Measurements from ENCODE around the gene MOK.

The MOK gene

DNA sequence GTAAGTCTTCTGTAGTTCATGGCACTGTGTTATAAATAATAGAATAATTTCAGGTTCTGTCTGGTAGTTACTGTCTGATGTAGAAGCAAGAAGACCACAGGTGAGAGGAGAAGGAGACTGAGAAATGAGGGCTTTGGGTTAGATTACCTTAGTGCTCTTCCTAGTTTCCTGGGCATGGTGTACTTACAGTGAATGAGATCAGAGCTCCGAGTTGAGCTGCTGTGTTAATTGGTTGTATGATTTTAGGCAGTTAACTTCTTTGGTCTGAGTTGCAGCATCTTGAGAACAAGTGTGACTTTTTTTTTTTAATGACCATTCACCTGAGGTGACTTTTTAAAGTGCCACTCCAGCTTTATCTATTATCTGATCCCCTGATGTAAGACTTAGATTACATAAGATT lies 123.8 kb downstream of the MOK start:
- DNase-seq (ENCODE audit: low spot score) = no peak

DNA sequence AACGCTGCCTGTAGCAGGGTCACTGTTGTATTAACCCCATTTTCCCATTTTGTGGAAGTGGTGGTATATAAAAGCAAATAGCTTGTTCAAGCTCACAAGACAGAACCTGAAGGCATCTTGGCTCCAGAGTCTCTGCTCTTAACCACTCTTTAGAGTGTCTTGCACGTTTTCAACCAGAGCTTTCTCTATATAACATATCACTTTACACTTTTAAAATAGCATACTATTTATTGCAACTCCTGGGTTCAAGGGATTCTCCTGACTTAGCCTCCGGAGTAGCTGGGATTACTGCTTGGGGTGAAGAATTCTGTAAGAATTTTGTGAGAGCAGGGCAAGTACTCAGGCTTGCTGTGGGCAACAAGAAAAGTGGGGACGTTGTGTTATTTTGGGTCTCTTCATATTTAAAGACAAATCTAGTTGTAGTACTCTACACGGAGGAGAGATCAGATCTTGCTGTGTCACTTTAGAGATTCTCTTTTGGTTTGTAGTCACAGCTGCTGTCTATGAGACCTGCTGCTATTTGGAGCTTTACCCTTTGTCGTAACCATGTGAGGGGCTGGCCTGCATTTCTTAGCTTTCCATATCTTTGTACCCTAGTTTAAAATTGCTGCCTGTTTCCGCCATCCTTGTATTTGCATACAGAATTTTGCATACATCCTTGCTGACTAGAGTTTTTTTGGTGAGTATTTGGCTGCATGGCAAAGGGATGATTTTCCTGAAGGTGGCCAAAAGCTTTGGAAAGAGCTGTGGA lies 124.5 kb downstream of the MOK start:
- no peak for DNase-seq (ENCODE audit: low spot score)

Measured in RKO (cell line).